ENCODE measurements around the gene ACADS. TPM values are rescaled to one million over a fixed set of nuclear protein-coding genes. Genes with fewer than 3 reads are reported as not detected.

The ACADS gene
- total and polyA plus RNA-seq, 9 of the 15 experiments (the other 6 are each of a cell fraction or from before 2014, with no cell fraction given), result 0.06 to 20.3 (median 8.8) TPM

GRCh38 chr12:120686690-120687577 is 38.7 kb upstream of the ACADS start, which contains the start of gene MLEC (continued):
- no peak; the same call in none of the 2 replicates for TF ChIP-seq NKRF (IDR thresholded peaks at IDR 0.05; ENCODE audit: borderline replicate concordance)
- TF ChIP-seq, protein P1, sequence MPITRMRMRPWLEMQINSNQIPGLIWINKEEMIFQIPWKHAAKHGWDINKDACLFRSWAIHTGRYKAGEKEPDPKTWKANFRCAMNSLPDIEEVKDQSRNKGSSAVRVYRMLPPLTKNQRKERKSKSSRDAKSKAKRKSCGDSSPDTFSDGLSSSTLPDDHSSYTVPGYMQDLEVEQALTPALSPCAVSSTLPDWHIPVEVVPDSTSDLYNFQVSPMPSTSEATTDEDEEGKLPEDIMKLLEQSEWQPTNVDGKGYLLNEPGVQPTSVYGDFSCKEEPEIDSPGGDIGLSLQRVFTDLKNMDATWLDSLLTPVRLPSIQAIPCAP (CRISPR knock-in tag; IDR thresholded peaks at IDR 0.05; ENCODE audit: borderline replicate concordance), result no peak
- 0 out of 2 replicates have a peak, but pooled peaks have one; percentile 53 for TF ChIP-seq ZBTB17 (CRISPR knock-in tag; IDR thresholded peaks at IDR 0.05)
- peak; percentile 46 to 83; a peak in 2 of 4 replicates for TF ChIP-seq SIN3A (IDR thresholded peaks at IDR 0.05; ENCODE audit: borderline replicate concordance in 2 of 2, control insufficient read depth in 1 of 2, low read depth in 2 of 2, low read length in 2 of 2)
- no peak for TF ChIP-seq ZNF586 (CRISPR knock-in tag; conservative IDR thresholded peaks at IDR 0.05)
- TF ChIP-seq ARID3B (CRISPR knock-in tag; IDR thresholded peaks at IDR 0.05; ENCODE audit: borderline replicate concordance), result no peak
- no peak for TF ChIP-seq STAT5A (IDR thresholded peaks at IDR 0.05; ENCODE audit: borderline replicate concordance, low read length)
- TF ChIP-seq SMARCA5 (IDR thresholded peaks at IDR 0.05), result no peak
- no peak for TF ChIP-seq ZBTB49 (CRISPR knock-in tag; IDR thresholded peaks at IDR 0.05; ENCODE audit: borderline replicate concordance)
- TF ChIP-seq TAL1 (IDR thresholded peaks at IDR 0.05), result no peak
- peak; percentile 32; the same call in 1 of the 2 replicates for TF ChIP-seq FOSL1 (tag; conservative IDR thresholded peaks at IDR 0.05)
- peak; percentile 95 for TF ChIP-seq CHD1 (IDR thresholded peaks at IDR 0.05; ENCODE audit: low read length)
- no peak for TF ChIP-seq TCFL5 (CRISPR knock-in tag; conservative IDR thresholded peaks at IDR 0.05)
- TF ChIP-seq RBM15 (IDR thresholded peaks at IDR 0.05; ENCODE audit: insufficient read depth, low read length), result no peak
- TF ChIP-seq, protein P2, sequence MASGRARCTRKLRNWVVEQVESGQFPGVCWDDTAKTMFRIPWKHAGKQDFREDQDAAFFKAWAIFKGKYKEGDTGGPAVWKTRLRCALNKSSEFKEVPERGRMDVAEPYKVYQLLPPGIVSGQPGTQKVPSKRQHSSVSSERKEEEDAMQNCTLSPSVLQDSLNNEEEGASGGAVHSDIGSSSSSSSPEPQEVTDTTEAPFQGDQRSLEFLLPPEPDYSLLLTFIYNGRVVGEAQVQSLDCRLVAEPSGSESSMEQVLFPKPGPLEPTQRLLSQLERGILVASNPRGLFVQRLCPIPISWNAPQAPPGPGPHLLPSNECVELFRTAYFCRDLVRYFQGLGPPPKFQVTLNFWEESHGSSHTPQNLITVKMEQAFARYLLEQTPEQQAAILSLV (tag; IDR thresholded peaks at IDR 0.05), result no peak

Measured in K562 (cell line).